NCI-H1436 treated with DMSO at 0.1 percent for 48 hours (cell line): ENCODE data around the gene TBC1D5.

ENCODE experiments used
- DNase-seq: peaks from one replicate; lab custom pipeline; 2025; lab: John Stamatoyannopoulos, UW

The TBC1D5 gene

GRCh38 chr3:17479681-17480405, 262.6 kb downstream of the TBC1D5 start:
- no peak for DNase-seq

GRCh38 chr3:17478673-17479072, 263.8 kb downstream of the TBC1D5 start:
- no peak for DNase-seq

GRCh38 chr3:17473761-17474160, 268.7 kb downstream of the TBC1D5 start:
- no peak for DNase-seq

- no peak for DNase-seq
These were observed 272.5 kb downstream of the TBC1D5 start for GRCh38 chr3:17469954-17470353.

- DNase-seq = no peak
These were observed 272.9 kb downstream of the TBC1D5 start for GRCh38 chr3:17469520-17469919.

- no peak for DNase-seq
These were observed 276.4 kb downstream of the TBC1D5 start for GRCh38 chr3:17466028-17466427.

GRCh38 chr3:17459470-17459993, 282.9 kb downstream of the TBC1D5 start:
- no peak for DNase-seq

- DNase-seq = no peak
These were observed 285.8 kb downstream of the TBC1D5 start for GRCh38 chr3:17456650-17457049.

GRCh38 chr3:17456046-17456445, 286.4 kb downstream of the TBC1D5 start:
- DNase-seq = no peak

GRCh38 chr3:17444865-17445264, 297.6 kb downstream of the TBC1D5 start:
- DNase-seq = no peak

- no peak for DNase-seq
These were observed 299.3 kb downstream of the TBC1D5 start for GRCh38 chr3:17443142-17443541.

- DNase-seq = no peak
These were observed 299.9 kb downstream of the TBC1D5 start for GRCh38 chr3:17442332-17443049.

- DNase-seq = no peak
These were observed 308.6 kb downstream of the TBC1D5 start for GRCh38 chr3:17433876-17434275.

GRCh38 chr3:17432236-17432635, 310.2 kb downstream of the TBC1D5 start:
- no peak for DNase-seq

GRCh38 chr3:17431484-17432045, 310.9 kb downstream of the TBC1D5 start:
- DNase-seq = no peak

GRCh38 chr3:17431004-17431403, 311.4 kb downstream of the TBC1D5 start:
- DNase-seq = no peak

GRCh38 chr3:17430582-17430981, 311.8 kb downstream of the TBC1D5 start:
- no peak for DNase-seq

- no peak for DNase-seq
These were observed 318.5 kb downstream of the TBC1D5 start for GRCh38 chr3:17423786-17424536.

- no peak for DNase-seq
These were observed 319.8 kb downstream of the TBC1D5 start for GRCh38 chr3:17422636-17423035.

GRCh38 chr3:17420668-17421067, 321.8 kb downstream of the TBC1D5 start:
- no peak for DNase-seq

- peak; percentile 10 for DNase-seq
These were observed 329.4 kb downstream of the TBC1D5 start for GRCh38 chr3:17412950-17413530.
